PC-9 (cell line): ENCODE measurements around the gene PRRG2.

Experiments used
- EZH2 ChIP-seq: fragments of 200-600 bp; sonication (generic); IDR thresholded peaks from 2 replicates; pipeline ENCODE4 v1.8.0; 2017; ENCODE audit warnings: antibody characterized with exemption, low read depth
- TF ChIP-seq, protein P1 (sequence below): fragments of 200-600 bp; sonication (generic); conservative IDR thresholded peaks from 2 replicates; pipeline ENCODE4 v1.6.1; 2017; ENCODE audit warnings: mixed run types, antibody characterized with exemption, mild to moderate bottlenecking, moderate library complexity

DNA sequence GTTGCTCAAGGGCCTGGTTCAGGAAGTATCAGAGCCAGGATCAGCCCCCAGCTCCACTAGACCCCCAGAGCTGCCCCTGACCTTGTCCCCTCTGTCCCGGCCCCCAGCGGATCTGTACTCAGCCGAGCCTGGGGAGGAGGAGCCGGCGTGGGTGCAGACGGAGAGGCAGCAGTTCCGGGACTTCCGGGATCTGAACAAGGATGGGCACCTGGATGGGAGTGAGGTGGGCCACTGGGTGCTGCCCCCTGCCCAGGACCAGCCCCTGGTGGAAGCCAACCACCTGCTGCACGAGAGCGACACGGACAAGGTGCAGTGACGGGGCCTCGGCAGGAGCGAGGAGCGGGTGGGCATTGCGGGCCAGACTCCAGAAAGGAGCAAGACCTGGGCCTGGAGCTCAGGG lies 38.7 kb upstream of the PRRG2 start:
- no peak for TF ChIP-seq EZH2
- TF ChIP-seq, protein P1, sequence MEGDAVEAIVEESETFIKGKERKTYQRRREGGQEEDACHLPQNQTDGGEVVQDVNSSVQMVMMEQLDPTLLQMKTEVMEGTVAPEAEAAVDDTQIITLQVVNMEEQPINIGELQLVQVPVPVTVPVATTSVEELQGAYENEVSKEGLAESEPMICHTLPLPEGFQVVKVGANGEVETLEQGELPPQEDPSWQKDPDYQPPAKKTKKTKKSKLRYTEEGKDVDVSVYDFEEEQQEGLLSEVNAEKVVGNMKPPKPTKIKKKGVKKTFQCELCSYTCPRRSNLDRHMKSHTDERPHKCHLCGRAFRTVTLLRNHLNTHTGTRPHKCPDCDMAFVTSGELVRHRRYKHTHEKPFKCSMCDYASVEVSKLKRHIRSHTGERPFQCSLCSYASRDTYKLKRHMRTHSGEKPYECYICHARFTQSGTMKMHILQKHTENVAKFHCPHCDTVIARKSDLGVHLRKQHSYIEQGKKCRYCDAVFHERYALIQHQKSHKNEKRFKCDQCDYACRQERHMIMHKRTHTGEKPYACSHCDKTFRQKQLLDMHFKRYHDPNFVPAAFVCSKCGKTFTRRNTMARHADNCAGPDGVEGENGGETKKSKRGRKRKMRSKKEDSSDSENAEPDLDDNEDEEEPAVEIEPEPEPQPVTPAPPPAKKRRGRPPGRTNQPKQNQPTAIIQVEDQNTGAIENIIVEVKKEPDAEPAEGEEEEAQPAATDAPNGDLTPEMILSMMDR = no peak
